Fibroblast of villous mesenchyme (primary cell): ENCODE results near the gene LOXHD1. TPM values are rescaled to one million over a fixed set of nuclear protein-coding genes. Genes with fewer than 3 reads are reported as not detected.

ENCODE experiments used
- DNase-seq: peaks from one replicate; pipeline ENCODE4 v3.0.0-alpha.2; 2010; ENCODE audit warnings: low read depth
- H3K4me3 ChIP-seq: 2 replicates; pipeline ENCODE4 v1.5.1; 2011; ENCODE audit warnings: low read depth, mild to moderate bottlenecking, low read length
- CTCF ChIP-seq: IDR thresholded peaks from 2 replicates; pipeline ENCODE4 v1.5.1; 2012; ENCODE audit warnings: low read depth, mild to moderate bottlenecking, low read length; ENCODE audit not compliant: insufficient read depth
- total RNA-seq: library from RNA; depleted of rRNA; stranded (reverse); fragments of >200 nt; gene quantifications from 2 replicates; pipeline ENCODE4 v1.2.3, GENCODE V29; 2012

Gene LOXHD1
- total RNA-seq, 1 donor: not detected

GRCh38 chr18:46433121-46433826 lies 223.7 kb downstream of the LOXHD1 start:
- TF ChIP-seq CTCF: no peak
- no peak for DNase-seq
- no peak overlapping the region for H3K4me3 ChIP-seq

GRCh38 chr18:46431522-46432171 lies 225.4 kb downstream of the LOXHD1 start:
- no peak for DNase-seq
- TF ChIP-seq CTCF: no peak
- no peak overlapping the region for H3K4me3 ChIP-seq

- no peak overlapping the region for H3K4me3 ChIP-seq
- no peak for TF ChIP-seq CTCF
- DNase-seq: no peak
These were observed 227.3 kb downstream of the LOXHD1 start for GRCh38 chr18:46429649-46430224.

- TF ChIP-seq CTCF: no peak
- DNase-seq: no peak
These were observed 227.9 kb downstream of the LOXHD1 start for GRCh38 chr18:46429130-46429529.

GRCh38 chr18:46428368-46428767 lies 228.7 kb downstream of the LOXHD1 start:
- no peak for TF ChIP-seq CTCF
- no peak overlapping the region for H3K4me3 ChIP-seq

More at GRCh38 chr18:46429130-46429529, 227.9 kb downstream of the LOXHD1 start:
- H3K4me3 ChIP-seq: no peak overlapping the region

GRCh38 chr18:46427216-46427995 lies 229.6 kb downstream of the LOXHD1 start:
- no peak overlapping the region for H3K4me3 ChIP-seq
- TF ChIP-seq CTCF: no peak
- DNase-seq: no peak

More at GRCh38 chr18:46428368-46428767, 228.7 kb downstream of the LOXHD1 start:
- DNase-seq: no peak
